Measurements from ENCODE around the gene CASP12.

DNA sequence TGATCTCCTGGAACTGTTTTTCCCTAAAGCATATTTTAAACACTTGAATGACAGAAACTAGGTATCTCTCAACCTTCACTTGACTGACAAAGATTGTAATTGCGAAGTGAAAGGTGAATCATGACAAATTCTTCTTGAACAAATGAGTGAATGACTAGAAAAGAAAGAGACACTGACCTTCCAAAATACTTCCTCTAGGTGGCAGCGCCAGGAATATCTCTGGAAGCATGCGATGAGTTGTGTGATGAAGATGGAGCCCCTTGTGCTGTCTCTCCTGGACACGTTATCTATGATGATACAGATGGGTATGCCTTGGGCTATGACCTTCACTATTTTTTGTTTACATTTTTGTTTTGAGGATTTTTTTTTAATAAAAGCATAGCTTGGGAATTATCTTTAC, 7.0 kb upstream of the CASP12 start:
- TF ChIP-seq POLR2A (IDR thresholded peaks at IDR 0.05; ENCODE audit: low read depth, low read length) (no peak), POLR2AphosphoS5 (IDR thresholded peaks at IDR 0.05; ENCODE audit: low read depth, low read length) (no peak), TAF1 (IDR thresholded peaks at IDR 0.05; ENCODE audit: borderline replicate concordance, low read depth, low read length) (no peak)

Data from GM12892 (cell line).